Measurements from ENCODE around the gene STAG1. TPM values are rescaled to one million over a fixed set of nuclear protein-coding genes. Genes with fewer than 3 reads are reported as not detected.
A peak's percentile ranks its signal among the peaks of the same experiment; 100 is the strongest.
"Not testable (repeated sequence)": the region's sequence is repeated elsewhere in the genome, so short reads cannot be mapped to it uniquely, and the experiment has no call there.

STAG1 gene
- total RNA-seq, 2 experiments from 2014 or later = 41.2 to 44.8 TPM

DNA sequence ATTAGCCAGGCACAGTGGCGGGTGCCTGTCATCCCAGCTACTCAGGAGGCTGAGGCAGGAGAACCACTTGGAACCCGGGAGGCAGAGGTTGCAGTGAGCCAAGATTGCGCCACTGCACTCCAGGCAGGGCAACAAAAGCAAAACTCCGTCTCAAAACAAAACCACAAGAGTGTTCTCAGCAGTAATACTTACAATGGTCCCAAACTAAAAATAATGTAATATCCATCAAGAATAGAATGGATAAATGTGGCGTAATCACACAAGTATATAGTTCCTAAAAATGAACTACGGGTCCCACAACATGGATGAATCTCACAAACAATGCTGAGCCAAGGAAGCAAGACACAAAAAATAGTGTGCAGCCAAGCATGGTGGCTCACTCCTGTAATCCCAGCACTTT lies 39.2 kb downstream of the STAG1 start:
- CTCF ChIA-PET = no interaction called here
- H3K27me3 Mint-ChIP-seq = no peaks in the 10 kb centered on the region
- H3K4me1 Mint-ChIP-seq = peaks cover 5% of the 10 kb centered on the region
- DNase-seq (no peak), ATAC-seq (no peak)
- peaks cover 14% of the 10 kb centered on the region for H3K36me3 Mint-ChIP-seq
- H3K27ac Mint-ChIP-seq = no peak overlapping the region
- no peaks in the 10 kb centered on the region for H3K9me3 Mint-ChIP-seq (ENCODE audit: low read depth)
- no peak overlapping the region for H3K4me3 Mint-ChIP-seq

DNA sequence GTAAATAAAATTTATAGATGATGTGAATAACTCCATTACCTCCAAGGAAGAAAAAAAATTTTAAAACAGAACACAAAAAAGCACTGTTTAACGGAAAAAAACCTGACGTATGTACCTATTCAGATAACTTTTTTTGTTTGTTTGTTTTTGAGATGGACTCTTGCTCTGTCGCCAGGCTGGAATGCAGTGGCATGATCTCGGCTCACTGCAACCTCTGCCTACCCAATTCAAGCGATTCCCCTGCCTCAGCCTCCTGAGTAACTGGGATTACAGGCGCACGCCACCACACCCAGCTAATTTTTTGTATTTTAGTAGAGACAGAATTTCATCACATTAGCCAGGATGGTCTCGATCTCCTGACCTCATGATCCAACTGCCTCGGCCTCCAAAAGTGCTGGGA lies 40.3 kb downstream of the STAG1 start:
- H3K9me3 Mint-ChIP-seq (ENCODE audit: low read depth); H3K4me1 Mint-ChIP-seq; ATAC-seq; DNase-seq; CTCF ChIA-PET; H3K27me3 Mint-ChIP-seq; H3K4me3 Mint-ChIP-seq; H3K27ac Mint-ChIP-seq: not testable (repeated sequence)
- peaks cover 19% of the 10 kb centered on the region for H3K36me3 Mint-ChIP-seq

- CTCF ChIA-PET = no interaction called here
- DNase-seq (no peak), ATAC-seq (no peak)
- Mint-ChIP-seq H3K4me3 (no peak overlapping the region), H3K27me3 (no peaks in the 10 kb centered on the region), H3K9me3 (ENCODE audit: low read depth) (no peaks in the 10 kb centered on the region), H3K4me1 (no peaks in the 10 kb centered on the region), H3K27ac (no peak overlapping the region), H3K36me3 (peaks cover 19% of the 10 kb centered on the region)
Observed at GRCh38 chr3:136711277-136711676, 40.9 kb downstream of the STAG1 start.

DNA sequence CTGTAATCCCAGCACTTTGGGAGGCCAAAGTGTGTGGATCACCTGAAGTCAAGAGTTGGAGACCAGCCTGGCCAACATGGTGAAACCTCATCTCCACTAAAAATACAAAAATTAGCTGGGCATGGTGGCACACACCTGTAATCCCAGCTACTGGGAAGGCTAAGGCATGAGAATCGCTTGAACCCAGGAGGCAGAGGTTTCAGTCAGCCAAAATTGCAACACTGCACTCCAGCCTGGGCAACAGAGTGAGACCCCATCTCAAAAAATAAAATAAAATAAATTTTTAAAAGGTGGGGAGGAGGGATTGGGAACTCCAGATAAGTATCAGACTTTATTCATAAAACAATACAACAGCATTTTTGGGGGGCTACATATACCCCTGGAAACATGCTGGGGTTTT lies 42.4 kb downstream of the STAG1 start:
- CTCF ChIA-PET; H3K4me3 Mint-ChIP-seq; H3K9me3 Mint-ChIP-seq (ENCODE audit: low read depth); ATAC-seq; H3K27ac Mint-ChIP-seq; H3K4me1 Mint-ChIP-seq; H3K27me3 Mint-ChIP-seq; DNase-seq: not testable (repeated sequence)
- peaks cover 25% of the 10 kb centered on the region for H3K36me3 Mint-ChIP-seq

GRCh38 chr3:136708333-136708985 lies 43.7 kb downstream of the STAG1 start:
- Mint-ChIP-seq H3K27ac (no peak overlapping the region), H3K36me3 (peaks cover 26% of the 10 kb centered on the region), H3K9me3 (ENCODE audit: low read depth) (no peaks in the 10 kb centered on the region), H3K4me1 (peaks cover under 1% of the 10 kb centered on the region), H3K27me3 (no peaks in the 10 kb centered on the region), H3K4me3 (no peak overlapping the region)
- ATAC-seq (no peak), DNase-seq (no peak)
- CTCF ChIA-PET = interaction anchor here (0.6 kb wide), 1 partner anchor 1338 kb away, joined by 4 read pairs; no protein-coding TSS in a partner anchor

DNA sequence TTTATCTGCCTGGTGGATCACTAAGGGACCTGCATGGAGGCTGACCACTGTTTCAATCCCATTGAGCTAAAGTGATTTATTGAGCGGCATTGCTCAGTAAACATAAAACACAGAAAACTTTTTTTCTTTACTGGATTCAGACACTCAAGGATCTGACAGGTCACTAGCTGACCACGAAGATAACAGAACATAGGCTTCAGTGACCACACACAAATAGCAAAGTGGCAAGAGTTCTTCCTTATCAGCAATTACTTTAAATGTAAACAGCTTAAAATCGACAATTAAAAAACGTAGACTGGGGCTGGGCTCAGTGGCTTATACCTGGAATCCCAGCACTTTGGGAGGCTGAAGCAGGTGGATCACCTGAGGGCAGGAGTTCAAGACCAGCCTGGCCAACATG lies 48.7 kb downstream of the STAG1 start:
- no peak overlapping the region for H3K27ac Mint-ChIP-seq
- no peaks in the 10 kb centered on the region for H3K27me3 Mint-ChIP-seq
- CTCF ChIA-PET = interaction anchor here (1.1 to 1.6 kb wide), 2 partner anchors 9 to 49 kb away, joined by 3 to 5 read pairs; no protein-coding TSS in a partner anchor
- H3K4me3 Mint-ChIP-seq = no peak overlapping the region
- peaks cover 38% of the 10 kb centered on the region for H3K36me3 Mint-ChIP-seq
- peaks cover 7% of the 10 kb centered on the region for H3K9me3 Mint-ChIP-seq (ENCODE audit: low read depth)
- no peak for ATAC-seq
- peaks cover 5% of the 10 kb centered on the region for H3K4me1 Mint-ChIP-seq
- DNase-seq = no peak

GRCh38 chr3:136699271-136699828 lies 52.8 kb downstream of the STAG1 start:
- H3K9me3 Mint-ChIP-seq (ENCODE audit: low read depth) = peaks cover 15% of the 10 kb centered on the region
- H3K27ac Mint-ChIP-seq = no peak overlapping the region
- no peak overlapping the region for H3K4me3 Mint-ChIP-seq
- H3K36me3 Mint-ChIP-seq = peaks cover 57% of the 10 kb centered on the region
- peaks cover 18% of the 10 kb centered on the region for H3K4me1 Mint-ChIP-seq
- H3K27me3 Mint-ChIP-seq = no peaks in the 10 kb centered on the region
- ATAC-seq (no peak), DNase-seq (no peak)
- CTCF ChIA-PET = no interaction called here

GRCh38 chr3:136698361-136698760 lies 53.8 kb downstream of the STAG1 start:
- DNase-seq = no peak
- Mint-ChIP-seq H3K4me1 (peaks cover 22% of the 10 kb centered on the region), H3K27ac (no peak overlapping the region), H3K9me3 (ENCODE audit: low read depth) (peaks cover 17% of the 10 kb centered on the region), H3K4me3 (no peak overlapping the region), H3K36me3 (peaks cover 65% of the 10 kb centered on the region), H3K27me3 (no peaks in the 10 kb centered on the region)
- no peak for ATAC-seq
- CTCF ChIA-PET = no interaction called here

GRCh38 chr3:136696797-136697196 lies 55.4 kb downstream of the STAG1 start:
- Mint-ChIP-seq H3K36me3 (peaks cover 69% of the 10 kb centered on the region), H3K4me1 (peaks cover 23% of the 10 kb centered on the region), H3K27ac (no peak overlapping the region), H3K9me3 (ENCODE audit: low read depth) (peaks cover 24% of the 10 kb centered on the region), H3K27me3 (no peaks in the 10 kb centered on the region), H3K4me3 (no peak overlapping the region)
- CTCF ChIA-PET = no interaction called here
- DNase-seq (no peak), ATAC-seq (no peak)

- Mint-ChIP-seq H3K27ac (peak overlapping the region; percentile 61), H3K27me3 (no peaks in the 10 kb centered on the region), H3K4me1 (peaks cover 33% of the 10 kb centered on the region), H3K9me3 (ENCODE audit: low read depth) (peaks cover 30% of the 10 kb centered on the region), H3K4me3 (no peak overlapping the region), H3K36me3 (peaks cover 68% of the 10 kb centered on the region)
- CTCF ChIA-PET = interaction anchor here (1.2 kb wide), 1 partner anchor 9 kb away, joined by 5 read pairs; no protein-coding TSS in a partner anchor
- peak; percentile 50 for DNase-seq
- ATAC-seq = peak; percentile 77
Observed at GRCh38 chr3:136694321-136694720, 57.9 kb downstream of the STAG1 start.

DNA sequence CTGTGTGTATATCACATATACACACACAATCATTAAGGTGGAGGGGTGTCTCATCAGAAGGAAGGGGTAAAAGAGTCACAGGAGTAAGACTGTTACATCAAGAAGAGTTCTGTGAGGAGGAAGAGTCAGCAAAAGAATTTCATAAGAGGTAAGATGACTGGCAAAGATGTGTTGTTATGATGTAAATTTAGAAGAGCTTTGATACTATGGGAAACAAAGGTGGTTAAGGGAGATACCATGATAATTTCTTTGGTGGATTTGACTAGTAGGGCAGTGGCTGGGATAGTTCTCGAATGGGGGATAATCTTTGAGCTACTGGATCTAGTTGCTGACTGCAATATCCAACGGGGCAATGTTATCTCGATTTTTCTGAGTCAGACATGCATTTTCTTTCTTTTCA lies 61.6 kb downstream of the STAG1 start:
- H3K27me3 Mint-ChIP-seq = no peaks in the 10 kb centered on the region
- peaks cover 18% of the 10 kb centered on the region for H3K9me3 Mint-ChIP-seq (ENCODE audit: low read depth)
- H3K36me3 Mint-ChIP-seq = peaks cover 59% of the 10 kb centered on the region
- peaks cover 26% of the 10 kb centered on the region for H3K4me1 Mint-ChIP-seq
- no peak overlapping the region for H3K4me3 Mint-ChIP-seq
- DNase-seq (no peak), ATAC-seq (no peak)
- CTCF ChIA-PET = interaction anchor here (0.9 to 1.2 kb wide), 2 partner anchors 39 to 62 kb away, joined by 3 to 5 read pairs; no protein-coding TSS in a partner anchor
- no peak overlapping the region for H3K27ac Mint-ChIP-seq

- ATAC-seq = no peak
- Mint-ChIP-seq H3K4me1 (peaks cover 12% of the 10 kb centered on the region), H3K4me3 (no peak overlapping the region), H3K36me3 (peaks cover 39% of the 10 kb centered on the region), H3K27me3 (no peaks in the 10 kb centered on the region), H3K9me3 (ENCODE audit: low read depth) (peaks cover 9% of the 10 kb centered on the region), H3K27ac (no peak overlapping the region)
- CTCF ChIA-PET = no interaction called here
- DNase-seq = no peak
Observed at GRCh38 chr3:136685882-136686281, 66.3 kb downstream of the STAG1 start.

GRCh38 chr3:136682740-136683312 lies 69.4 kb downstream of the STAG1 start:
- Mint-ChIP-seq H3K27ac (no peak overlapping the region), H3K36me3 (peaks cover 27% of the 10 kb centered on the region), H3K4me3 (no peak overlapping the region), H3K27me3 (no peaks in the 10 kb centered on the region), H3K4me1 (no peaks in the 10 kb centered on the region), H3K9me3 (ENCODE audit: low read depth) (peaks cover 6% of the 10 kb centered on the region)
- CTCF ChIA-PET = no interaction called here
- no peak for DNase-seq
- no peak for ATAC-seq

DNA sequence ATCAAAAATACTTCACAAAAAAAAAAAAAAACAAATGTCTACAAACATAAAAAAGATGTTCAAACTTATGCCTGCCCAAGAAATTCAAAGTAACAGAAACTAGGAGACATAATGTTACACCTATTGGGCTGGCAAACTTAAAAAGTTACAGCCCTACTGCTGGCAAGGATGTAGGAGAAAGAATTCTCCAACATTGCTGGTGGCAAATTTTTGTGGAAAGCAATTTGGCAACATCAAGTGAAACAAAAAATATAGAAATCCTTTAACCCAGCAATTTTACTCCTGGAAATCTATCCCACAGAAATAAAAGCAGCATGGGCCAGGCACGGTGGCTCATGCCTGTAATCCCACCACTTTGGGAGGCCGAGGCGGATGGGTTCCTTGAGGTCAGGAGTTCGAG lies 73.2 kb downstream of the STAG1 start:
- no peak overlapping the region for H3K27ac Mint-ChIP-seq
- H3K4me3 Mint-ChIP-seq = no peak overlapping the region
- CTCF ChIA-PET = no interaction called here
- H3K27me3 Mint-ChIP-seq = no peaks in the 10 kb centered on the region
- H3K9me3 Mint-ChIP-seq (ENCODE audit: low read depth) = peaks cover 3% of the 10 kb centered on the region
- DNase-seq (no peak), ATAC-seq (no peak)
- H3K36me3 Mint-ChIP-seq = peaks cover 8% of the 10 kb centered on the region
- H3K4me1 Mint-ChIP-seq = peaks cover 6% of the 10 kb centered on the region
